Activated effector memory CD4-positive, alpha-beta T cell treated with anti-CD3 and anti-CD28 coated beads, Interleukin-2, amount 50 U/mL, for 16 hours (primary cell): Measurements from ENCODE around the gene LENG1.
A peak's percentile ranks its signal among the peaks of the same experiment; 100 is the strongest.
"Not testable (repeated sequence)": the region's sequence is repeated elsewhere in the genome, so short reads cannot be mapped to it uniquely, and the experiment has no call there.

Experiments
- DNase-seq: peaks from one replicate; pipeline ENCODE4 v3.0.0-alpha.2; 2020

LENG1 gene

DNA sequence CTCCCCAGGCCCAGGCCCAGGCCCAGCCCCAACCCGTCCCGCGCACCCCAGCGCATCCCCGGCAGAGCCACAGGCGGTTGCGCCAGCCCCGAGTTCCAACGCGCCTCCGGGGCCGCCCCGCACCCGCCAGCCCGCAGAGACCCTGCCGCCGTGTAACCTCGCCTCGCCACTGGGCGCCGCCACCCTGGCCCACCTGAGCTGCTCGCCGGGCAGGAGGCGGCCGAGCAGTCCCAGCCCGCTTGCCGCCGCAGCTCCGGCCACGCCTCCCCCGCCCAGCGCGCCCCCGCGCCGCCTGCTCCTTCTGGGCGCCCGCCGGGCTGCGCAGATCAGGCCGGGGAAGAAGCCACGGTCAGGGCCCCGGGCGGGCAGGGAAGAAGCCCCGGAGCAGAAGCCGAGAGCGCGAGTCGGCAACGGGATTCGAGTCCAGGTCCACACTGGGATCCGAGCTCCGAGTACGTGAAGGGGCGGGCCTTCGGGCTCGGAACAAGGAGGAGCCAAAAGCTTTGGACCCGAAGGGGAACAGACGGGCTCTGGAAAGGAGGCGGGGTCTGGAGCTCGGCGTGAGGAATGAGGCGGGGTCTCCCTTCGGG lies 29.7 kb upstream of the LENG1 start, which contains the start of gene MBOAT7:
TSS of gene MBOAT7 (minus strand) at position 436 of the 590 bp plus-strand sequence. CDS start 1,072 bp downstream, outside the sequence.
- DNase-seq = no peak

DNA sequence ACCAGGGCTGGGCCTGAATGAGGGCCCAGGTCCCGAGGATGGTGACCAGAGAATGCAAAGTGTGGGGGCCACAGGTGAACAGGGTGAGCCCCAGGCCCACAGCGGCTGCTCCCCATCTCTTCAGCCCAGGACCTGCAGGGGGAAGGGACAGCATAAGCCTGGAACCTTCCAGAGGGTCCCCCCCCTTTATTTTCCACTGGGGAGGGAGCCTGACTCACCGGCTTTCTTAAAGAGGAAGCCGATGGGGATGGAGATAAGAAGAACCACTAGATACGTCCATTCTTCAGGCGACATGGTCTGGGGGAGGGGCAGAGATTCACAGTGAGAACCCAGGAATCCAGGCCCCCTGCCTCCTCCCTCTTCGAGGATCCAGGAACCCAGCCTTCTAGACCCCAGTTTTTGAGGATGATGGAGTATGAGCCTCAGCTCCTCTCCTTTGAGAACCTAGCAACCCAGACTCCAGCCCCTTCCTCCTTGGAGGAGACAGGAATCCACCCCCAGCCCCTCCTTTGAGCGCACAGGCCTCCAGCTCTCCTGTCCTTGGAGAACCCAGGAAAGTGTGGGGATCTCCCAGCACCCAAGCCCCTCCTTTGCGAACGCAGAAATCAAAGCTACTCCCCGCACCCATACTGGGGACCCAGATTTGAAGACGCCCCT lies 28.8 kb upstream of the LENG1 start:
- DNase-seq = peak; percentile 91

DNA sequence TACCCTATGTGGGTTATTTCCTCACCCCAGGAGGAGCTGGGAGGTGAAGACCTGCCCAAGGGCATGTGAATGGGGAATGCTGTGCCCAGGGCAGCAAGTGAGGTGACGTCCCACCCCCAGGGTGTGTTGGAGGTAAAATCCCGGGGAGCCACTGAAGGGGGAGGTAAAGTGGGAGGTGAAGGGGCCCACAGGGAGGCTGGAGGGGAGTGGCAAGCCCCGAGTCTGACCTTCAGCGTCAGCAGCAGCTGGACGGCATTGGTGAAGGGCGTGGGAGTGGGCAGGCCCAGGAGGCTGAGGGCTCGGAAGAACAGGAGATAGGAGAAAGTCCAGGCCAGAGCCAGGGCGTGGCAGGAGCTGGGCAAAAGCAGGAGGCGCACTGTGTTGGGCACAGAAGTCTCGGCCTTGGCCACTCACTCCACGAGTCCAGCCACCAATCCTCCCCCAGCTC lies 27.4 kb upstream of the LENG1 start:
- no peak for DNase-seq

GRCh38 chr19:54186351-54186750 lies 26.8 kb upstream of the LENG1 start:
- no peak for DNase-seq

- no peak for DNase-seq
Observed at GRCh38 chr19:54183431-54183830, 23.9 kb upstream of the LENG1 start.

- DNase-seq = not testable (repeated sequence)
Observed at GRCh38 chr19:54181894-54182293, 22.4 kb upstream of the LENG1 start.

DNA sequence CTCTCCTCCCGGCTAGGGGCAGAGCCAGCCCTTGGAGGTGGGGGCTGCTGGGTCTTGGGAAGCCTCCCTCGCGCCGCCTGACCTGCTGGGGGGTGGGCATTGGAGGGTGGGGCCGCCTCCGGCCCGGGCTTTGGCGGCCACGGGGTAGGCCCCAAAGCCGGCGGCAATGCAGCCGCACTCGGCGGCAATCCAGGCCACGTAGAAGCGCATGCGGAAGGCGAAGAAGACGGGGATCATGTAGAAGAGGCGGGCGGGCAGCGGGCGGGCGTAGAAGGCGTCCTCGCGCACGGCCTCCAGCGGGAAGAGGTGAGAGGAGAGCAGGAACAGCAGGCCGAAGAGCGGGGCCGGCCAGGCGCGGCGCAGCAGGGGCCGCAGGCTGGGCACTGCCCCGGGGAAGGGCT lies 21.2 kb upstream of the LENG1 start:
- DNase-seq = no peak

DNA sequence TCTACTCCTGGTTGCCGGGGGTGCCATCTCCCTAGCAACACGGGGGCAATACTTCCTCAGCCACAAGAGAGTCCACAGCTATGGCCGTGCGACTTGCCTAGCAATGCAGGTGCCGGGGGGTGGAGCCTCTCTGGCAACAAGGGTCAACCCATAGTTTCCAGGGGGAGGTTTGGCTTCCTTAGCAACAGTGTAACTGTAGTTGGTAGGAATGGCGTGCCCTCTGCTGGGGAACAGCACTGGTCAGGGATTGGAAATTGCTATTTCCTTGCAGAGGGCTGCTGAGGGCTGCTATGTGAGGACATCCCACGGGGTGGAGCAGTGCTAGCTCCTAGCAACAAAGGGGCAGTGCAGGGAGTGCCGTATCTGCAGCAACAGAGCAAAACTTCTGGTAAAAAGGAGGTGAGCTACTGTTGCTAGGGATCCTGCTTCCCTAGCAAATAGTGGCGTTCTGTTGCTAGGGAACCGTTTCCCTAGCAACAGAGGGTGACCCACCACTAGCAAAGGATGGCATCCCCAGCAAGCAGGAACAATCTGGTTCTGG lies 20.5 kb upstream of the LENG1 start:
- DNase-seq = no peak

- no peak for DNase-seq
Observed at GRCh38 chr19:54179262-54179852, 19.8 kb upstream of the LENG1 start.

DNA sequence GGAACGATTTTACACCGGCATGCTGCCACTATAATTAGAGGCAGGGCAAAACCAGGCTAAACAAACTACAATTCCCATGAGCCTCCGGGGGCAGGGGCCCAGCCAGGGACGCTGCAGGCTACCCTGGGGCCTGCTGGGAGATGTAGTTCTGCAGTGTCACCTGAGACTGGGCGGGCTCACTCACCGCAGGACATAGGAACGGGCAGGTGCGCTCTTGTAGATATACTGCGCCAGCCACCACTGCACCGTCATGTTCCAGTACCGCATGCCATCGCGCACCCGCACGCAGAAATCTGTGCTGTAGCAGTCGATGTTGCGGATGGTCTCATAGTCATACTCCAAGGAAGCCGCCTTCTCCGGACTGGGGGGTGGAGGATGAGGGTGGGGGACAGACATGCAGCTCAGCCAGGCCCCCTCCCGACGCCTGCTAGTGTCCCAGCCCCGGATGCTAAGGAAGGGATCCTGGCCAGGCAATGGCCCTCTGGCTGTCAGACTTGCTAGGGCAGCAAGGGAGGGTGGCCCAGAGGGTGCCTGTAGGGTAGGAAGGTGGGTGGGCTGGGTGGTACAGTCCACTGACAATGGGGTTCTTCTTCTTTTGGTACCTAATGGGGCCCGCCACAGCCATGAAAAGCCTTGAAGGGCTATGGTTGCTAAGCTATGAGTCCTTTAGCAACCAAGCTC lies 19.2 kb upstream of the LENG1 start:
- peak; percentile 79 for DNase-seq

DNA sequence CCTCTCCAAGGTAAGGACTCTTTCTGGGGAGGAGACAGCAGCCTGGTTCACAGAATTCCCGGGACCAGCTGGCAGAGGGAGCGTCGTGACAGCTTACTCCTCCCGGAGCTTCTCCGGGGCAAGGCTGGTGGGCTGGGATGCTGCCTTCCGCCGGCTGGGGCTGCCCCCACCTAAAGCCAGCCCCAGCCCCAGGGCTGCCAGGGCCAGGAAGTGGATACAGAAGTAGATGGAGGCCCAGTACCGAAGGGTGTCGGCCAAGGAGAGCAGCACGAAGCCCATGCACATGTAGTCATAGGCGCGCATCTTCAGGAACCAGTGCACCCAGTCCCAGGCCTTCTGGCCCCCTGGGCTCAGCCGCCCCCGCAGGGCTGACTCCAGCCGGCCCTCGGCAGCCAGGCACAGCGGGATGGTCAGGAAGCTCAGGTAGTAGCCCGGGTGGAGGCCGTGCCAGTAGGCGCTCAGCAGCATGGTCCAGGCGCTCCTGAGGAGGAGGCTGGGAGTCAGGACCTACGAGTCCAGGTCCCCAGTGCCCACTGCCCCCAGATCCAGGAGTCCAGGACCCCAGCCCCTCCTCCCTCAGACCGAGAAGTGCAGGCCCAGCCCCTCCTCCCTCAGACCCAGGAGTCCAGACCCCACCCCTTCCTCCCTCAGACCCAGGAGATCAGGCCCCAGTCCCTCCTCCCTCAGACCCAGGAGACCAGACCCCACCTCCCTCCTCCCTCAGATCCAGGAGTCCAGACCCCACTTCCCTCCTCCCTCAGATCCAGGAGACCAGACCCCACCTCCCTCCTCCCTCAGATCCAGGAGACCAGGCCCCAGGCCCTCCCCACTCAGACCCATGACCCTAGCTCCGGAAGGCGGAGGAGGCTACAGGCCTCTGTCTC lies 14.7 kb upstream of the LENG1 start:
- no peak for DNase-seq

- DNase-seq = no peak
Observed at GRCh38 chr19:54173359-54173699, 13.8 kb upstream of the LENG1 start.

DNA sequence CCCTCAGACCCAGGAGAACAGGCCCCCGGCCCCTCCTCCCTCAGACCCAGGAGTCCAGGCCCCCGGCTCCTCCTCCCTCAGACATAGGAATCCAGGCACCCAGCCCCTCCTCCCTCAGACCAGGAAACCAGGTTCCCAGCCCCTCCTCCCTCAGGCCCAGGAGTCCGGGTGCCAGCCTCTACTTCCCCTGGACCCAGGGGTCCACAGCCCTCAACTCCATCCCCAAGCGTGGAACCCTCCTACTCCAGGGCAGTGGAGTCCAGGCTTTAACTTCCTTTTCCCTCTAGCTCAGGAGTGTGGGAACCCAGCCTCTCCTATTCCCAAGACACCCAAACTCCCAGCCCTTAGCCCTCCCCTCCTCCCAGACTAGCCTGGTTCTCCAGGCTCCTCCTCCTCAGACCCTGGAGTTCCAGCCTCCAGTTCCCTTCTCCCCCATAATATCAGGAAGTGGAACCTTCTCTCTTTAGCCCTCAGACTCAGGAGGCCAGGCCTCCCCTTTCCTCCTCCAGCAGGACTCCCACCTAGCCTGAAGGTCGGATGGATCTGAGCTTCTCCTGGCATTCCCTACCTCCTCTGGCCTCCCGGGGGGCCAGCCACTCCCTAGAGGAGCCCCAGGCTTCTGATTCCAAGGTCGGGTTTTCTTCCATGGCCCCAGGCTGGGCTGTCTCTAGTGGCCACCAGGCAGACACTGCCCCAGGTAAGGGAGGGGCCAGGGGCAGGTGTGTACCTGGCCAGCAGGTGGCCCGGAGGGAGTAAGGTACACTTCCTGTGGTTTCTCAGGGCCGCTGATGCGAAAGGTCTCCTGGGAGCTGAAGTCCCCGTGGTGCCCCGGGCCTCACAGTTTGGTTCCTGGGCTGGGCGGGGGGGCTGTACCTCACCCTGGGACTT lies 13.2 kb upstream of the LENG1 start, which contains the start of gene TMC4:
TSS of gene TMC4 (minus strand) at position 690 of the 888 bp plus-strand sequence. CDS start at position 647, 43 bp downstream.
- DNase-seq = no peak

GRCh38 chr19:54171736-54172431 lies 12.4 kb upstream of the LENG1 start:
- DNase-seq = not testable (repeated sequence)

GRCh38 chr19:54169149-54169740 lies 9.7 kb upstream of the LENG1 start:
- DNase-seq = no peak

DNA sequence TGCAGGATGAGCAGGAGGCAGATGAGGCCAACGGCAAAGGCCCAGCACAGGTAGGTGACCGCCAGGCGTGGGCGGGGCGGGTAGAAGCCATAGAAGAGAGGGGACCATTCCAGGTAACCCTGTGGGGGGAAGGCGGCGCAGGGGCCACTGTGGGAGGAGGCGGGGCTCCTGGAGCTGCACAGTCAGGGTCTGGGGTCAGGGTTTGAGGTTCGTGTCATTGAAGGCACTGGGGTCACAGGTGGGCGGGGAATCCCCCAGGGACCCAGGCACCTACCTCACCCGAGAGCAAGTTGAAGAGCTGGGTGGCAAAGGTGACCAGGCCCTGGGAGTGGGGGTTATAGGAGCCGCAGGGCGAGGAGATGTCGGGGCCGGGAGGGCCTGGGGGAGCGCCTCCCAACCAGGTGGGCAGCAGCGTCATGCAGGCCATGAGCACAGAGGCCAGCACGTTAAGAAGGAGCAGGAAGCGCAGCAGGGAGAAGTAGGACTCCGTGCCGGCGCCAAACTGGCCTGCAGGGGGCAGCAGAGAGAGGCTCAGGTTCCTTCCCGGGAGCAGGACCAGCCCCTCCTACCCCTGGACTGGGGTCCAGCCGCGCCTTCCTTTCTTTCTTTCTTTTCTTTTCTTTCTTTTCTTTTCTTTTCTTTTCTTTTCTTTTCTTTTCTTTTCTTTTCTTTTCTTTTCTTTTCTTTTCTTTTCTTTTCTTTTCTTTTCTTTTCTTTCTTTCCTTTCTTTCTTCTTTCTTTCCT lies 8.8 kb upstream of the LENG1 start:
- peak; percentile 97 for DNase-seq

DNA sequence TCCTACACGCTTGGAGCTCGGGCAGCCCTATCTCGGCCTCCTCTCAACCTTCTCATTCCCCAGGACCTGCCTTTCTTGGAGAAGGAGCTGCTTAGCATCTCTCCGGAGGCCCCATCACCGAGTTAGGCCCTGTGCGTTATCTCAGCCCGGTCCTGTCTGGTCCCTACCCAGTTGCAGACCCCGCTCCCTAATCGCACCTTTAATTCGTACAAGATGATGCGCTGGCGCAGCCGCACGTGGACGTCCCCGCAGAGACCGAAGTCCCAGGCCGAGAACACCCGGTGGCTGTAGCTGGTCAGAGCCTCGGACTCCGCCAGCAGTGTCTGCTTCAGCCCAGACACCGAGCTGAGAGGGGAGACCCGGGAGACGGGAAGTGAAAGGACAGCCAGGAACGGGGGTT lies 5.7 kb upstream of the LENG1 start:
- no peak for DNase-seq

DNA sequence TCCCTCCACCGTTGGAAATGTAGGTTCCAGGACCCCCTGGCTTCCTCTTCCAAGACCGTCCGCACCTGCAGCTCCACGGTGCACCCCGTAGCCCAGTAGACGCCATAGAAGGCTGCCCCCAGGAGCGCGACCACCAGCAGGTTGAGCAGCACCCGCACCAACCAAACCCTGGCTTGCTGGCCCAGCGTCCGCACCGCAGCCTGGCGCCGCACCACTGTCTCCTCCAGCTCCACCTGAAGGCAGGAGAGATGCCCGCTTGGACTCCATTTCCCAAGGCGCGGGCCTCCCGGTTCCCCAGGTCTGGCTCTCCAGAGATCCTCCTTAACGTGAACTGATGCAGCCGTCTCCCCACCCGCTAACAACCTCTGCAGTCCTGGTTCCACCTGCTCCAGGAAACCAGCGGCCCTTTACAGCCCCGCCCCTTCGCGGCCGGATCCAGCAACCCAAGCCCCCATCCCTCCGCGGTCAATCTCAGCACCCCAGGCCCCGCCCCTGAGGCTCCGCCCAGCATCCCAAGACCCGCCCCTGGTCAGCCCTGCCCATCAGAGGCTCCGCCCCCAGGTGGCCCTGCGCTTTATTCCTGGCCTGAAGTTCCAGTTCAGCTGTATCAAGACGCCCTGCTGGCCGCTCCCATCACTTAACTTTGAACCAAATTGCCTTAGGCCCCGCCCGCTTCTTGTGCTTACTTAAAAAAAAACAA lies 5.0 kb upstream of the LENG1 start:
- peak; percentile 87 for DNase-seq

GRCh38 chr19:54162884-54163283 lies 3.4 kb upstream of the LENG1 start:
- no peak for DNase-seq
